HCT116 (cell line): ENCODE measurements around the gene TMEM219. TPM values are rescaled to one million over a fixed set of nuclear protein-coding genes. Genes with fewer than 3 reads are reported as not detected.

Experiments used
- ATAC-seq: fragments of 200-7000 bp; cut with Tn5 transposase; 2 replicates; pipeline ENCODE4 v1.9.1; 2020; ENCODE audit warnings: mild to moderate bottlenecking, moderate library complexity
- BruUV-seq: library from RNA; stranded (reverse); fragments of 400-500 nt; replicated peaks from 2 replicates; lab custom pipeline; 2021; lab: Mats Ljungman, UMichigan
- CTCF ChIA-PET: fragments of 300-600 bp; sonication (Branson Sonifier 250); formaldehyde crosslinking; loops from one replicate; lab custom pipeline; 2021; ENCODE audit warnings: antibody characterized with exemption; lab: Charles Lee
- POLR2A ChIA-PET: fragments of 300-600, 350-600 bp; sonication (Branson Sonifier 250); formaldehyde crosslinking; loops from one replicate; lab custom pipeline; 2021; ENCODE audit warnings: antibody characterized with exemption; lab: Charles Lee
- RAD21 ChIA-PET, 2 experiments: fragments of 300-600 bp; sonication (Branson Sonifier 250); formaldehyde crosslinking; loops; one replicate each; lab custom pipeline; 2023; ENCODE audit warnings: low total read pairs in 2 of 2; ENCODE audit not compliant: uncharacterized antibody in 2 of 2, unreplicated experiment in 2 of 2, low non-redundant PET in 1 of 2; lab: Charles Lee
- DNase-seq: peaks from one replicate; pipeline ENCODE4 v3.0.0-alpha.2; 2010; ENCODE audit warnings: low read depth, low spot score
- H2AFZ ChIP-seq: fragments of 200-600 bp; shearing (Covaris generic), sonication (generic); 2 replicates; pipeline ENCODE4 v1.6.1; 2017; ENCODE audit warnings: low read depth, mixed run types, mixed read lengths, antibody characterized with exemption, low read length; ENCODE audit not compliant: poor library complexity, severe bottlenecking
- H3K27ac ChIP-seq: 2 replicates; pipeline ENCODE4 v1.5.1; 2012; ENCODE audit warnings: low read depth, low read length
- H3K27me3 ChIP-seq: fragments of 200-600 bp; sonication (generic); 2 replicates; pipeline ENCODE4 v1.6.1; 2016; ENCODE audit warnings: mixed run types, low read length, mixed read lengths; ENCODE audit not compliant: insufficient read depth
- H3K36me3 ChIP-seq, 2 experiments: fragments of 200-500 bp in 1 of 2; fragments of 200-600 bp in 1 of 2; sonication (Bioruptor generic) in 1 of 2; sonication (generic) in 1 of 2; 2 replicates each; pipeline versions ENCODE4 v1.5.1 to v1.6.1; 2014 to 2016; ENCODE audit warnings: low read length in 2 of 2, inconsistent platforms in 1 of 2, mixed read lengths in 1 of 2, mixed run types in 1 of 2; ENCODE audit not compliant: insufficient read depth in 2 of 2, control insufficient read depth in 1 of 2
- H3K4me1 ChIP-seq, 2 experiments: fragments of 200-600 bp in 1 of 2; sonication (generic) in 1 of 2; 2 replicates each; pipeline versions ENCODE4 v1.5.1 to v1.6.1; 2012 to 2017; ENCODE audit warnings: low read length in 2 of 2, inconsistent platforms in 1 of 2, mild to moderate bottlenecking in 1 of 2, mixed read lengths in 1 of 2, mixed run types in 1 of 2, moderate library complexity in 1 of 2; ENCODE audit not compliant: insufficient read depth in 2 of 2, control insufficient read depth in 1 of 2
- H3K4me2 ChIP-seq: fragments of 200-600 bp; sonication (generic); 2 replicates; pipeline ENCODE4 v1.6.1; 2017; ENCODE audit warnings: mixed run types, low read length, mixed read lengths
- H3K4me3 ChIP-seq, 2 experiments: fragments of 200-600 bp in 1 of 2; sonication (generic) in 1 of 2; replicated peaks in 1 of 2; 2 replicates each; pipeline ENCODE4 v1.5.1; 2011 to 2016; ENCODE audit warnings: low read length in 2 of 2, control low read depth in 1 of 2, low read depth in 1 of 2, mild to moderate bottlenecking in 1 of 2, mixed read lengths in 1 of 2, mixed run types in 1 of 2
- H3K79me2 ChIP-seq: fragments of 200-600 bp; sonication (generic); 2 replicates; pipeline ENCODE4 v1.6.1; 2017; ENCODE audit warnings: mild to moderate bottlenecking, mixed run types, low read length, moderate library complexity, mixed read lengths; ENCODE audit not compliant: insufficient read depth
- H3K9ac ChIP-seq: fragments of 200-600 bp; sonication (generic); 2 replicates; pipeline ENCODE4 v1.6.1; 2016; ENCODE audit warnings: low read length, mixed read lengths
- H3K9me2 ChIP-seq: fragments of 200-600 bp; sonication (generic), shearing (Covaris generic); 2 replicates; pipeline ENCODE4 v1.6.1; 2017; ENCODE audit warnings: mixed run types, mild to moderate bottlenecking, moderate library complexity; ENCODE audit not compliant: insufficient read depth
- H3K9me3 ChIP-seq, 2 experiments: fragments of 200-500 bp in 1 of 2; fragments of 200-600 bp in 1 of 2; sonication (Bioruptor generic) in 1 of 2; sonication (generic) in 1 of 2; 2 replicates each; pipeline ENCODE4 v1.6.1; 2014 to 2017; ENCODE audit warnings: low read length in 2 of 2, mixed read lengths in 2 of 2, inconsistent platforms in 1 of 2, low read depth in 1 of 2, mild to moderate bottlenecking in 1 of 2, mixed run types in 1 of 2, moderate library complexity in 1 of 2; ENCODE audit not compliant: control insufficient read depth in 1 of 2, insufficient read depth in 1 of 2
- H4K20me1 ChIP-seq: fragments of 200-600 bp; sonication (generic), shearing (Covaris generic); 2 replicates; pipeline ENCODE4 v1.6.1; 2017; ENCODE audit warnings: mixed run types, mild to moderate bottlenecking, moderate library complexity; ENCODE audit not compliant: insufficient read depth
- CBX3 ChIP-seq: IDR thresholded peaks from 2 replicates; pipeline ENCODE4 v1.6.1; 2012; ENCODE audit warnings: low read depth
- EGR1 ChIP-seq: IDR thresholded peaks from 2 replicates; pipeline ENCODE4 v1.6.1; 2012; ENCODE audit warnings: low read depth
- ELF1 ChIP-seq: IDR thresholded peaks from 2 replicates; pipeline ENCODE4 v1.6.1; 2012; ENCODE audit warnings: low read depth, borderline replicate concordance
- EZH2 ChIP-seq: fragments of 200-600 bp; sonication (generic); IDR thresholded peaks from 2 replicates; pipeline ENCODE4 v1.6.1; 2017; ENCODE audit warnings: antibody characterized with exemption, mixed run types
- MAX ChIP-seq: IDR thresholded peaks from 2 replicates; pipeline ENCODE4 v1.6.1; 2012
- POLR2A ChIP-seq: IDR thresholded peaks from 2 replicates; pipeline ENCODE4 v1.7.0; 2011; ENCODE audit warnings: borderline replicate concordance; ENCODE audit not compliant: insufficient read depth, insufficient read length; ENCODE audit errors: extremely low read depth
- POLR2AphosphoS5 ChIP-seq: IDR thresholded peaks from 2 replicates; pipeline ENCODE4 v1.6.1; 2011; ENCODE audit warnings: mild to moderate bottlenecking, low read depth, low read length, moderate library complexity
- SIN3A ChIP-seq: IDR thresholded peaks from 2 replicates; pipeline ENCODE4 v1.6.1; 2012; ENCODE audit warnings: low read depth
- YY1 ChIP-seq: IDR thresholded peaks from 2 replicates; pipeline ENCODE4 v1.6.1; 2011; ENCODE audit warnings: low read length, low read depth, moderate library complexity, mild to moderate bottlenecking; ENCODE audit not compliant: insufficient replicate concordance; ENCODE audit errors: extremely low read depth
- ZFX ChIP-seq: fragments of 450-650 bp; IDR thresholded peaks from 2 replicates; pipeline ENCODE4 v1.6.1; 2017
- intact Hi-C: fragments of 100-400 bp; cut with micrococcal nuclease; formaldehyde crosslinking; loops from 2 replicates; pipeline ENCODE4 v1.10.0; 2022
- total RNA-seq: library from RNA; stranded (reverse); gene quantifications from one replicate; pipeline ENCODE4 v1.2.1, GENCODE V29; 2021; ENCODE audit not compliant: unreplicated experiment
- TF ChIP-seq, protein P1 (sequence below): IDR thresholded peaks from 2 replicates; pipeline ENCODE4 v1.6.1; 2012
- TF ChIP-seq, protein P2 (sequence below), 3 experiments: fragments of 200-600 bp in 1 of 3; sonication (generic) in 1 of 3; IDR thresholded peaks in 2 of 3; conservative IDR thresholded peaks in 1 of 3; 2 replicates each; pipeline ENCODE4 v1.5.1; 2012 to 2017; ENCODE audit warnings: low read depth in 2 of 3, low read length in 2 of 3, antibody characterized with exemption in 1 of 3, borderline replicate concordance in 1 of 3, control low read depth in 1 of 3, mild to moderate bottlenecking in 1 of 3, mixed read lengths in 1 of 3, mixed run types in 1 of 3, moderate library complexity in 1 of 3; ENCODE audit not compliant: insufficient read depth in 1 of 3

Gene TMEM219
- total RNA-seq, 1 experiment from 2014 or later: 75.5 TPM

DNA sequence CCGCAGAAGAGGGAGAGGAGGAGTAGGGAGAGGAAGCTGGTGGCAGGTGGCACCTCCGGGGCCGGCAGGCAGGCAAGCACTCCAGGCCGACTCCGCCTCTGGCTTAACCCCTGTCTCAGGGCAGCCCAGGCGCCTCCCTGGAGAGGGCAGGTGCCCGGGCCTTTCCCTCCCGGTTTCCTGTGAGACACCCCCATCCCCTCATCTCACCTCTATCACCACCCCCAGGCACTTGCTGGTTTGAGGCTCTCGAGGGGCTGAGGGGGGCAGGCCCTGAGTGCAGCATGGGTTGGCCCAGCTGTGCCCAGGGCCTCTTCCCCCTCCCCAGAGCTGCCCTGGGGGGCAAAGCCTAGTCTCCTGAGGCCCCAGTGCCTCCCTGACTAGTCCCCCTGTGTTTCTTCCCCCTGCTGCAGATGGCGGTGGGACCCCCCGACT, 42.9 kb downstream of the TMEM219 start:
- Histone ChIP-seq H2AFZ (no peak overlapping the region), H3K36me3 (peaks cover 0 to 4% of the 10 kb centered on the region in 2 experiments; a peak in 2 of 4 replicates), H3K4me1 (no peaks in the 10 kb centered on the region), H3K27ac (no peak overlapping the region; the same call in 1 of the 2 replicates), H3K4me3 (no peak overlapping the region), H3K79me2 (no peaks in the 10 kb centered on the region), H3K9me3 (no peaks in the 10 kb centered on the region), H4K20me1 (no peaks in the 10 kb centered on the region), H3K4me2 (no peak overlapping the region), H3K9me2 (no peaks in the 10 kb centered on the region), H3K27me3 (no peaks in the 10 kb centered on the region), H3K9ac (no peak overlapping the region)
- intact Hi-C loops: no loop called here
- CTCF ChIA-PET: interaction anchor here (1.0 to 1.8 kb wide), 2 partner anchors 157 to 304 kb away, joined by 4 to 6 read pairs; no protein-coding TSS in a partner anchor
- POLR2A ChIA-PET: no interaction called here
- no peak for DNase-seq
- peak; percentile 33; the same call in 1 of the 2 replicates for ATAC-seq
- RAD21 ChIA-PET: no interaction called here
- TF ChIP-seq POLR2A (no peak), SIN3A (no peak), POLR2AphosphoS5 (no peak), YY1 (no peak), CBX3 (no peak), EZH2 (no peak), MAX (no peak), ZFX (no peak), ELF1 (no peak), EGR1 (no peak)
- TF ChIP-seq, protein P1, sequence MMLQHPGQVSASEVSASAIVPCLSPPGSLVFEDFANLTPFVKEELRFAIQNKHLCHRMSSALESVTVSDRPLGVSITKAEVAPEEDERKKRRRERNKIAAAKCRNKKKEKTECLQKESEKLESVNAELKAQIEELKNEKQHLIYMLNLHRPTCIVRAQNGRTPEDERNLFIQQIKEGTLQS: no peak
- TF ChIP-seq, protein P2, sequence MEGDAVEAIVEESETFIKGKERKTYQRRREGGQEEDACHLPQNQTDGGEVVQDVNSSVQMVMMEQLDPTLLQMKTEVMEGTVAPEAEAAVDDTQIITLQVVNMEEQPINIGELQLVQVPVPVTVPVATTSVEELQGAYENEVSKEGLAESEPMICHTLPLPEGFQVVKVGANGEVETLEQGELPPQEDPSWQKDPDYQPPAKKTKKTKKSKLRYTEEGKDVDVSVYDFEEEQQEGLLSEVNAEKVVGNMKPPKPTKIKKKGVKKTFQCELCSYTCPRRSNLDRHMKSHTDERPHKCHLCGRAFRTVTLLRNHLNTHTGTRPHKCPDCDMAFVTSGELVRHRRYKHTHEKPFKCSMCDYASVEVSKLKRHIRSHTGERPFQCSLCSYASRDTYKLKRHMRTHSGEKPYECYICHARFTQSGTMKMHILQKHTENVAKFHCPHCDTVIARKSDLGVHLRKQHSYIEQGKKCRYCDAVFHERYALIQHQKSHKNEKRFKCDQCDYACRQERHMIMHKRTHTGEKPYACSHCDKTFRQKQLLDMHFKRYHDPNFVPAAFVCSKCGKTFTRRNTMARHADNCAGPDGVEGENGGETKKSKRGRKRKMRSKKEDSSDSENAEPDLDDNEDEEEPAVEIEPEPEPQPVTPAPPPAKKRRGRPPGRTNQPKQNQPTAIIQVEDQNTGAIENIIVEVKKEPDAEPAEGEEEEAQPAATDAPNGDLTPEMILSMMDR (IDR thresholded peaks at IDR 0.05 in 2 of 3, conservative IDR thresholded peaks at IDR 0.05 in 1 of 3; ENCODE audit: borderline replicate concordance in 1 of 3, insufficient read depth in 1 of 3, low read depth in 2 of 3, low read length in 2 of 3): no peak
- BruUV-seq: no TSS peak
